ENCODE results near the gene MAB21L4.

DNA sequence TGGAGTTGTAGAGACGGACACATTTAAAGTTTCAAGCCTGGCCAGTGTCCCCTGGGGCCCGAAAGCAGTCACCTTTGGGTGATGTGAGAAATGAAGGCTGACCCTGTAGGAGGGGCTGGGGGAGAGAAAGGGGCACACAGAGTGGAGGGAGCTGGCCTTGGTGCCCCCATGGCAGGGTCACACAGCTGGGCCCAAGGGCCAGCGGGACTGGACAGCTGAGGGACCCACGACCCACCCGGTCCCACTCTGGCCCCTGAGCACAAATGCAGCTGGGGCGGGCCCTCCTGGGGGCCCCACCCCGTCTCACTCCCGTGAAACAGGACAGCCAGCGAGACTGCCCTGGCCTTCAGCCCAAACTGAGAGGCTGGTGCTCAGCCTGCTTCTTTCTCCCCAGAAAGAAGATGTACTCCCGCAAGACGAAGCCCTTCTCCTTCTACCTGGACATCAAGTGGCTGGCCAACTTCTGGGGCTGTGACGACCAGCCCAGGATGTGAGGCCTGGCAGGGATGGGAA is 21.2 kb downstream of the MAB21L4 start:
- TF ChIP-seq NRF1 (IDR thresholded peaks at IDR 0.05; ENCODE audit: low read depth, low read length), result no peak
- TF ChIP-seq BACH1 (IDR thresholded peaks at IDR 0.05; ENCODE audit: low read length), result no peak
- TF ChIP-seq EP300 (IDR thresholded peaks at IDR 0.05; ENCODE audit: borderline replicate concordance in 1 of 2, low read depth in 2 of 2, low read length in 2 of 2), result no peak
- no peak for TF ChIP-seq SAP30 (IDR thresholded peaks at IDR 0.05; ENCODE audit: insufficient read depth, insufficient replicate concordance, low read length)
- TF ChIP-seq TEAD4 (IDR thresholded peaks at IDR 0.05; ENCODE audit: low read depth, low read length), result no peak
- no peak for TF ChIP-seq POLR2AphosphoS5 (IDR thresholded peaks at IDR 0.05; ENCODE audit: low read depth, low read length)
- TF ChIP-seq, protein P1, sequence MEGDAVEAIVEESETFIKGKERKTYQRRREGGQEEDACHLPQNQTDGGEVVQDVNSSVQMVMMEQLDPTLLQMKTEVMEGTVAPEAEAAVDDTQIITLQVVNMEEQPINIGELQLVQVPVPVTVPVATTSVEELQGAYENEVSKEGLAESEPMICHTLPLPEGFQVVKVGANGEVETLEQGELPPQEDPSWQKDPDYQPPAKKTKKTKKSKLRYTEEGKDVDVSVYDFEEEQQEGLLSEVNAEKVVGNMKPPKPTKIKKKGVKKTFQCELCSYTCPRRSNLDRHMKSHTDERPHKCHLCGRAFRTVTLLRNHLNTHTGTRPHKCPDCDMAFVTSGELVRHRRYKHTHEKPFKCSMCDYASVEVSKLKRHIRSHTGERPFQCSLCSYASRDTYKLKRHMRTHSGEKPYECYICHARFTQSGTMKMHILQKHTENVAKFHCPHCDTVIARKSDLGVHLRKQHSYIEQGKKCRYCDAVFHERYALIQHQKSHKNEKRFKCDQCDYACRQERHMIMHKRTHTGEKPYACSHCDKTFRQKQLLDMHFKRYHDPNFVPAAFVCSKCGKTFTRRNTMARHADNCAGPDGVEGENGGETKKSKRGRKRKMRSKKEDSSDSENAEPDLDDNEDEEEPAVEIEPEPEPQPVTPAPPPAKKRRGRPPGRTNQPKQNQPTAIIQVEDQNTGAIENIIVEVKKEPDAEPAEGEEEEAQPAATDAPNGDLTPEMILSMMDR (IDR thresholded peaks at IDR 0.05; ENCODE audit: control extremely low read depth in 1 of 3, insufficient read depth in 1 of 3, low read depth in 1 of 3, low read length in 3 of 3), result no peak
- no peak for TF ChIP-seq RAD21 (IDR thresholded peaks at IDR 0.05 in 1 of 2, conservative IDR thresholded peaks at IDR 0.05 in 1 of 2; ENCODE audit: low read depth in 2 of 2, low read length in 2 of 2)
- TF ChIP-seq EGR1 (IDR thresholded peaks at IDR 0.05; ENCODE audit: borderline replicate concordance, low read depth, low read length), result no peak
- TF ChIP-seq JUND (IDR thresholded peaks at IDR 0.05; ENCODE audit: low read length), result no peak
- TF ChIP-seq, protein P2, sequence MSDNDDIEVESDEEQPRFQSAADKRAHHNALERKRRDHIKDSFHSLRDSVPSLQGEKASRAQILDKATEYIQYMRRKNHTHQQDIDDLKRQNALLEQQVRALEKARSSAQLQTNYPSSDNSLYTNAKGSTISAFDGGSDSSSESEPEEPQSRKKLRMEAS (IDR thresholded peaks at IDR 0.05), result no peak

Data from H1 (cell line).